Mesothelial cell of epicardium (in vitro differentiated cells): ENCODE data around the gene MBOAT7. TPM values are rescaled to one million over a fixed set of nuclear protein-coding genes. Genes with fewer than 3 reads are reported as not detected.
"Not testable (repeated sequence)": the region's sequence is repeated elsewhere in the genome, so short reads cannot be mapped to it uniquely, and the experiment has no call there.

Experiments used
- DNase-seq, 2 experiments: peaks; one replicate each; pipeline ENCODE4 v3.0.0; 2021; ENCODE audit warnings: low spot score in 2 of 2; ENCODE audit not compliant: unreplicated experiment in 2 of 2
- H3K27ac Mint-ChIP-seq: 2 replicates; pipeline ENCODE4 v1.8.0; 2021; ENCODE audit warnings: mixed read lengths
- H3K27me3 Mint-ChIP-seq: 2 replicates; pipeline ENCODE4 v1.8.0; 2021; ENCODE audit warnings: low read depth, mixed read lengths
- H3K36me3 Mint-ChIP-seq: 2 replicates; pipeline ENCODE4 v1.8.0; 2021; ENCODE audit warnings: mixed read lengths
- H3K4me1 Mint-ChIP-seq: 2 replicates; pipeline ENCODE4 v1.8.0; 2021; ENCODE audit warnings: mixed read lengths
- H3K4me3 Mint-ChIP-seq: 2 replicates; pipeline ENCODE4 v1.8.0; 2021; ENCODE audit warnings: mild to moderate bottlenecking, moderate library complexity, mixed read lengths
- H3K9me3 Mint-ChIP-seq: 2 replicates; pipeline ENCODE4 v1.8.0; 2021; ENCODE audit warnings: mixed read lengths
- CTCF ChIP-seq: fragments of 200-600 bp; sonication (generic); IDR thresholded peaks from one replicate; pipeline ENCODE4 v1.5.0; 2021; ENCODE audit warnings: antibody characterized with exemption; ENCODE audit not compliant: unreplicated experiment
- total RNA-seq: library from RNA; stranded (reverse); gene quantifications from 3 replicates; pipeline ENCODE4 v1.2.1, GENCODE V29; 2021

Gene MBOAT7
- total RNA-seq, 1 donor from 2014 or later: 113 TPM

DNA sequence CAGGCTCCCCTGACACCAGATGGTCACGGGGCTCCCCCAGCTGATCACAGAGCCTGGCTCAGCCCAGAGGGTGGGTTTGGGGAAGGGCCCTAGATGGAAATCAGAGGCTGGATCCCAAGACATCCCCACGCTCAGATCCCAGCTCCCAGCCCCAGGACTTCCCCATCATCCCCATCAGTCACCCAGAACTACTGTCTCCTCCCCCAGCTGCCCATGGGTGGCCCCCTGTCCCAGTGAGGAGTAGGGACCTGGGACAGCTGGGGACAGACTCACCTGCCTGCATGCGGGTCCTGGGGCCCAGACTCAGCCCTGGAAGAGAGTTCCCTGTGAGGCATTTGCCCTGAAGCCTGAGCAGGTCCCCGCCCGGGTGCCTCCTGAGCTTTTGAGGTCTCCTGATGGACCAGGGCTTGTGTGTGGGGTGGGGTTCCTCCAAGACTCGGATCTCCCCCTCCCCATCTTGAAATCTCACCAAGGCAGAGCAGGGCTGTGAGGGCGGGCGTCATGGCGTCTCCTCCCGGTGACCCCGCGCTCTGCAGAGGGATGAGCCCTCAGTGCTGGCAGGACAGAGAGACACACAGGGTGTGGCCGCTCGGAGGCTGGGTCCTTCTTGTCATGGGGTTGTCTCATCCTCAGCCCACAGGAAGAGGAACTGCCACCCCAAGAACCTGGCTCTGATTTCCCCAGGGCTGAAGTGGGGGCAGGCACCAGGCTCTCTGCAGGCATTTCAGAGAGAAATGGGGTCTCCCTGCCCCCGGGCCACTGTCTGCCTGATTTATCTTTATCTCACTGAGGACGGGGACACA, 33.3 kb upstream of the MBOAT7 start, which contains the start of gene LILRB3:
Gene LILRB3, minus strand, starts transcription at position 534 of the 803 bp plus-strand sequence. Its CDS starts 31 bp downstream, at position 503.
- H3K4me3 Mint-ChIP-seq: not testable (repeated sequence)
- H3K27ac Mint-ChIP-seq: peak within 1 kb of the TSS; percentile 5

GRCh38 chr19:54221947-54222346, 32.6 kb upstream of the MBOAT7 start:
- H3K4me3 Mint-ChIP-seq, H3K36me3 Mint-ChIP-seq, H3K9me3 Mint-ChIP-seq, DNase-seq, H3K27ac Mint-ChIP-seq: not testable (repeated sequence)
- Mint-ChIP-seq H3K4me1 (peaks cover 11% of the 10 kb centered on the region), H3K27me3 (peaks cover 16% of the 10 kb centered on the region)

More for the DNA sequence above, 33.3 kb upstream of the MBOAT7 start, which contains the start of gene LILRB3:
- H3K36me3 Mint-ChIP-seq, H3K9me3 Mint-ChIP-seq, DNase-seq: not testable (repeated sequence)
- Mint-ChIP-seq H3K27me3 (peaks cover 18% of the 10 kb centered on the region), H3K4me1 (peaks cover 11% of the 10 kb centered on the region)

DNA sequence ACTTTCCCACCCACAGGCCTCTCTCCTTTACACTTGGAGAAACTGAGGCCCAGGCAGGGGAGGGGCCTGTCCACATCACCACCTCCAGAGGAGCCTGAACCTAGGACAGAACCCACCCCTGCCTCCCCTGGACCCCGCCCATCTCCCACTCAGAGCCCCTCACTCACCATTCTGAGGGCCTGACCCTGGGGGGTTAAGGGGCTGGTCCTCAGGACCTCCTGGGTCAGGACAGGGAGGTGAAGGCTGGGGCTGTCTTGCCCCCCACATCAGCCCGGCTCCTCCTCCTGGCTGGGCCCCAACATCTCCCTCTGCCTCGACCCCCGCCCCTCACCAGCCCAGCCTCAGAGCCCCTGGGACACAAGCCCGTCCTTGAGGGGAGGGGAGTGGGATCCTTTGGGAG, 30.3 kb upstream of the MBOAT7 start:
- H3K4me3 Mint-ChIP-seq, DNase-seq, H3K9me3 Mint-ChIP-seq, H3K27ac Mint-ChIP-seq, H3K36me3 Mint-ChIP-seq: not testable (repeated sequence)
- Mint-ChIP-seq H3K4me1 (peaks cover 11% of the 10 kb centered on the region), H3K27me3 (peaks cover 12% of the 10 kb centered on the region)

- Mint-ChIP-seq H3K4me3 (no peak overlapping the region), H3K4me1 (peaks cover 11% of the 10 kb centered on the region), H3K27me3 (peaks cover 11% of the 10 kb centered on the region), H3K27ac (no peak overlapping the region), H3K36me3 (peaks cover 4% of the 10 kb centered on the region), H3K9me3 (no peaks in the 10 kb centered on the region)
- TF ChIP-seq CTCF: no peak
- DNase-seq: no peak
Measured at GRCh38 chr19:54218960-54219661, 29.7 kb upstream of the MBOAT7 start.

DNA sequence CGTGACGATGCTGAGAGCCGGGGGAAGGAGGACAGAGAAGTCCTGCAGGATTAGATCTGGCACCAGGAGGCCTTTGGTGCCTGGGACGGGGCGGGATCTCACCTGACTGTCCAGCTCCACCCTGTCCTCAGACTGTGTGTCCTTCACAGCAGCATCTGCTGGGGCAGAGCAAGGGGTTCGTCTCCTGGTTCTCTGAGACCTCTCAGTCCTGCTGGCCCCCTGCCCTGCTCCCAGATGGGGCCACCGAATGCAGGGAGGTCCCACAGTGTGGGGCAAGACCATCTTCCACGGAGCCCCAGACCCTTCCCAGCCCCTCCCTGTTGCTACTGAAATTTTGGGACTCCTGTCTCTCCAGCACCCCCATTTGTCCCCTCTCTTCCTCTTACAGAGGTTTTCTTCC, 28.9 kb upstream of the MBOAT7 start:
- no peak for DNase-seq
- H3K9me3 Mint-ChIP-seq: no peaks in the 10 kb centered on the region
- no peak for TF ChIP-seq CTCF
- no peak overlapping the region for H3K27ac Mint-ChIP-seq
- peaks cover 4% of the 10 kb centered on the region for H3K36me3 Mint-ChIP-seq
- peaks cover 4% of the 10 kb centered on the region for H3K4me1 Mint-ChIP-seq
- H3K4me3 Mint-ChIP-seq: no peak overlapping the region
- H3K27me3 Mint-ChIP-seq: peaks cover 3% of the 10 kb centered on the region

DNA sequence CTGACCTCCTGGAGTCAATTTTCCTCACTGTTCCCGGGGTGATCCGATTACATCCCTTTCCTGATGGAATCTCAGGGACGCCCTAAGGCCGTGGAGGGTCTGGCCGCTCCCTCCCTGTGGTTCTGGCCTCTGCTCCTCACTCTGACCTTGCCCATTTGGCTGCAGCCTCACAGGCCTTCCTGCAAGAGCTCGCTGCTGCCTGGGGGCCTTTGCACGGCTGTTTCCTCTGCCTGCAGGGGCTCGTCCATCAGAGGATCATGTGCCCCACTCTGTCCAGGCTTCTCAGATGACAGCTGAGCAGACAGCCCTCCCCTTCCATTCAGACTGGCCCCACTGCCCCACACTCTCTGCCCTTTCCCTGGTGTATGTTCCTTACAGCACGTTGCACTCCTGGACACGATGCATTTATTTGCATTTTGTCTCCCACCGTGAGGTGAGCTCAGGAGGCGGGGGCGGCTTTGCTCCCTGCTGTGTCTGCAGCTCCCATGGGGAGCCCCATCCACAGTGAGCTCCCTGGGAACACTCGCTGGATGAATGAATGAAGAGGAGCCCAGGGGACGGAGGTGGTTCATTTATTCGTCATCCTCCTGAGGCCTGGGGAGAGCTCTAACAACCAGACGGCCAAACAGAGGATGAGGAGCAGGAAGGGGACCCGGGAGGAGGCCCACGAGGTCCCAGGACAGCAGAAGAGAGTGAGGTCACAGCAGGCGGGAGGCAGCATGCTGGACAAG, 28.3 kb upstream of the MBOAT7 start:
- DNase-seq, H3K27me3 Mint-ChIP-seq, H3K36me3 Mint-ChIP-seq, H3K4me3 Mint-ChIP-seq, H3K4me1 Mint-ChIP-seq, H3K9me3 Mint-ChIP-seq, H3K27ac Mint-ChIP-seq: not testable (repeated sequence)

DNA sequence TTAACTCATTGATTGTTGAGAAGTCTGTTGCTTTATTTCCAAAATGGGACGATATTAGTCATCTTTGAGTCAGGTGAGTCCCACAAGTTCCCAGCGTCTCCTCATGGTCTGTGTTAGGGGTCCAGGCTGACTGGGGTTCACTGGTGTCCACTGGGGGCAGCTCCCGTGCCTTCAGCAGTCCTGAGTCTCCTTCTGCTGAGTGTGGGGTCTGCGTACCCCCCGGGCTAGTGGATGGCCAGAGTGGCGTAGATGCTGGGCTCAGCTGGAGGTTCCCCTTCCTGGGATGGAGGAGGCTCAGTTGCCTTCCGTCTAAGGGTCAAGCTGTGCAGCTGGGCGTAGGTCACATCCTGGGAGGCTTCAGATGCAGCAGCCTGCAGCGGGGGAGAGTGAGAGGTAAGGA, 27.5 kb upstream of the MBOAT7 start:
- Mint-ChIP-seq H3K27ac (no peak overlapping the region), H3K4me3 (no peak overlapping the region), H3K9me3 (no peaks in the 10 kb centered on the region), H3K27me3 (peaks cover 1% of the 10 kb centered on the region), H3K4me1 (peaks cover 2% of the 10 kb centered on the region), H3K36me3 (peaks cover 9% of the 10 kb centered on the region)
- no peak for TF ChIP-seq CTCF
- no peak for DNase-seq

DNA sequence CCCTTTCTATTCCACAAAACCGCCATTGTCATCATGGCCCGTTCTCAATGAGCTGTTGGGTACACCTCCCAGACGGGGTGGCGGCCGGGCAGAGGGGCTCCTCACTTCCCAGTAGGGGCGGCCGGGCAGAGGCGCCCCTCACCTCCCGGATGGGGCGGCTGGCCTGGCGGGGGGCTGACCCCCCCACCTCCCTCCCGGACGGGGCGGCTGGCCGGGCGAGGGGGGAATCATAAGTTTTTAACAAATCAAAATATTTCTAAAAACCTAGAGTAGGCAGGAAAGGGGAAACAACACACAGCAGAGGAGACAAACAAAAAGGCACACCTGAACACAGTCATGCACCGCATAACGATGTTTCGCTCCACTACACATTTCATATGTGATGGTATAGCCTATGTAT, 25.4 kb upstream of the MBOAT7 start:
- H3K4me3 Mint-ChIP-seq: not testable (repeated sequence)

DNA sequence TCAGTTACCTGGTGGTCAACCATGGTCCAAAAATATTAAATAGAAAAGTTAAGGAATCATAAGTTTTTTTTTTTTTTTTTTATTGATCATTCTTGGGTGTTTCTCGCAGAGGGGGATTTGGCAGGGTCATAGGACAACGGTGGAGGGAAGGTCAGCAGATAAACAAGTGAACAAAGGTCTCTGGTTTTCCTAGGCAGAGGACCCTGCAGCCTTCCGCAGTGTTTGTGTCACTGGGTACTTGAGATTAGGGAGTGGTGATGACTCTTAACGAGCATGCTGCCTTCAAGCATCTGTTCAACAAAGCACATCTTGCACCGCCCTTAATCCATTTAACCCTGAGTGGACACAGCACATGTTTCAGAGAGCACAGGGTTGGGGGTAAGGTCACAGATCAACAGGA, 24.8 kb upstream of the MBOAT7 start:
- peaks cover 21% of the 10 kb centered on the region for H3K4me1 Mint-ChIP-seq
- peaks cover 14% of the 10 kb centered on the region for H3K36me3 Mint-ChIP-seq
- H3K9me3 Mint-ChIP-seq, DNase-seq, H3K27ac Mint-ChIP-seq, H3K27me3 Mint-ChIP-seq, H3K4me3 Mint-ChIP-seq: not testable (repeated sequence)

More for the DNA sequence above, 25.4 kb upstream of the MBOAT7 start:
- not testable (repeated sequence) for H3K27ac Mint-ChIP-seq, H3K9me3 Mint-ChIP-seq, H3K27me3 Mint-ChIP-seq, DNase-seq
- peaks cover 16% of the 10 kb centered on the region for H3K4me1 Mint-ChIP-seq
- peaks cover 14% of the 10 kb centered on the region for H3K36me3 Mint-ChIP-seq
